WTC11 (cell line): ENCODE measurements around the gene CENPM. TPM values are rescaled to one million over a fixed set of nuclear protein-coding genes. Genes with fewer than 3 reads are reported as not detected.

Source experiments
- ATAC-seq: fragments of 200-7000 bp; cut with Tn5 transposase; 2 replicates; pipeline ENCODE4 v1.10.0; 2021; ENCODE audit warnings: mild to moderate bottlenecking, moderate library complexity
- CTCF ChIA-PET: fragments of 300-600 bp; sonication (Branson Sonifier 250); formaldehyde crosslinking; loops from one replicate; lab custom pipeline; 2021; ENCODE audit warnings: antibody characterized with exemption; lab: Charles Lee
- POLR2A ChIA-PET: fragments of 350-600 bp; sonication (Branson Sonifier 250); formaldehyde crosslinking; loops from one replicate; lab custom pipeline; 2021; ENCODE audit warnings: antibody characterized with exemption; lab: Charles Lee
- DNase-seq: peaks from one replicate; pipeline ENCODE4 v3.0.0; 2021; ENCODE audit warnings: low spot score
- H3K27ac Mint-ChIP-seq: 2 replicates; pipeline ENCODE4 v1.8.0; 2021; ENCODE audit warnings: mixed read lengths
- H3K27me3 Mint-ChIP-seq: 2 replicates; pipeline ENCODE4 v1.8.0; 2021; ENCODE audit warnings: low read depth, mild to moderate bottlenecking, moderate library complexity, mixed read lengths
- H3K36me3 Mint-ChIP-seq: 2 replicates; pipeline ENCODE4 v1.8.0; 2021; ENCODE audit warnings: mixed read lengths
- H3K4me1 Mint-ChIP-seq: 2 replicates; pipeline ENCODE4 v1.8.0; 2022; ENCODE audit warnings: mixed read lengths
- H3K4me3 Mint-ChIP-seq: 2 replicates; pipeline ENCODE4 v1.8.0; 2021; ENCODE audit warnings: mild to moderate bottlenecking, moderate library complexity, mixed read lengths
- H3K9me3 Mint-ChIP-seq: 2 replicates; pipeline ENCODE4 v1.8.0; 2021; ENCODE audit warnings: mixed read lengths
- ATF2 ChIP-seq: sonication (generic); formaldehyde crosslinking; IDR thresholded peaks from 2 replicates; pipeline ENCODE4 v1.8.1; 2022; ENCODE audit warnings: low read depth, missing genetic modification reagents, borderline replicate concordance
- EMX1 ChIP-seq: fragments of 250-450 bp; sonication (Bioruptor Pico); IDR thresholded peaks from 2 replicates; pipeline ENCODE4 v1.8.0; 2021; ENCODE audit warnings: mild to moderate bottlenecking
- FOXP1 ChIP-seq: sonication (generic); formaldehyde crosslinking; IDR thresholded peaks from 2 replicates; pipeline ENCODE4 v1.8.0; 2022; ENCODE audit warnings: missing genetic modification reagents, mild to moderate bottlenecking, moderate library complexity, borderline replicate concordance
- GABPB1 ChIP-seq: sonication (generic); formaldehyde crosslinking; IDR thresholded peaks from 2 replicates; pipeline ENCODE4 v1.8.1; 2023; ENCODE audit warnings: mild to moderate bottlenecking, missing genetic modification reagents
- GTF2I ChIP-seq: fragments of 250-450 bp; sonication (Bioruptor Pico); conservative IDR thresholded peaks from 2 replicates; pipeline ENCODE4 v1.4.0; 2021; ENCODE audit warnings: mild to moderate bottlenecking
- HMGA2 ChIP-seq: fragments of 250-450 bp; sonication (Bioruptor Pico); IDR thresholded peaks from 2 replicates; pipeline ENCODE4 v1.4.0; 2021; ENCODE audit warnings: mild to moderate bottlenecking, moderate library complexity
- IRF1 ChIP-seq: sonication (generic); formaldehyde crosslinking; IDR thresholded peaks from 2 replicates; pipeline ENCODE4 v1.8.0; 2023; ENCODE audit warnings: missing genetic modification reagents
- NFYB ChIP-seq: sonication (generic); formaldehyde crosslinking; conservative IDR thresholded peaks from 2 replicates; pipeline ENCODE4 v1.8.0; 2022; ENCODE audit warnings: low read depth, missing genetic modification reagents
- NR1H2 ChIP-seq: sonication (generic); formaldehyde crosslinking; IDR thresholded peaks from 2 replicates; pipeline ENCODE4 v1.9.0; 2021; ENCODE audit warnings: mild to moderate bottlenecking, moderate library complexity, missing genetic modification reagents
- SMAD3 ChIP-seq: sonication (generic); formaldehyde crosslinking; IDR thresholded peaks from 2 replicates; pipeline ENCODE4 v1.8.0; 2022; ENCODE audit warnings: missing genetic modification reagents, mild to moderate bottlenecking, borderline replicate concordance
- STAT6 ChIP-seq: sonication (generic); formaldehyde crosslinking; conservative IDR thresholded peaks from 2 replicates; pipeline ENCODE4 v1.8.1; 2023; ENCODE audit warnings: mild to moderate bottlenecking, low read depth, missing genetic modification reagents, moderate library complexity
- ZBTB21 ChIP-seq: sonication (generic); formaldehyde crosslinking; IDR thresholded peaks from 2 replicates; pipeline ENCODE4 v1.8.1; 2023; ENCODE audit warnings: mild to moderate bottlenecking, missing genetic modification reagents, borderline replicate concordance
- ZMAT4 ChIP-seq: fragments of 250-450 bp; sonication (Bioruptor Pico); IDR thresholded peaks from 2 replicates; pipeline ENCODE4 v1.9.0; 2021; ENCODE audit warnings: mild to moderate bottlenecking
- ZNF121 ChIP-seq: sonication (generic); formaldehyde crosslinking; IDR thresholded peaks from 2 replicates; pipeline ENCODE4 v1.8.0; 2023; ENCODE audit warnings: missing genetic modification reagents
- ZNF219 ChIP-seq: sonication (generic); formaldehyde crosslinking; IDR thresholded peaks from 2 replicates; pipeline ENCODE4 v1.8.0; 2023; ENCODE audit warnings: missing genetic modification reagents, mild to moderate bottlenecking, borderline replicate concordance
- ZNF317 ChIP-seq: sonication (generic); formaldehyde crosslinking; IDR thresholded peaks from 2 replicates; pipeline ENCODE4 v1.8.1; 2023; ENCODE audit warnings: low read depth, mild to moderate bottlenecking, moderate library complexity, missing genetic modification reagents, borderline replicate concordance
- ZNF416 ChIP-seq: fragments of 250-450 bp; sonication (Bioruptor Pico); IDR thresholded peaks from 2 replicates; pipeline ENCODE4 v1.9.0; 2021; ENCODE audit warnings: mild to moderate bottlenecking, inconsistent platforms
- total RNA-seq: library from RNA; stranded (reverse); gene quantifications from 3 replicates; pipeline ENCODE4 v1.2.3, GENCODE V29; 2021
- TF ChIP-seq, protein P1 (sequence below): sonication (generic); formaldehyde crosslinking; IDR thresholded peaks from 2 replicates; pipeline ENCODE4 v1.8.1; 2022; ENCODE audit warnings: missing genetic modification reagents, borderline replicate concordance
- TF ChIP-seq, protein P2 (sequence below): sonication (generic); formaldehyde crosslinking; IDR thresholded peaks from 2 replicates; pipeline ENCODE4 v1.8.1; 2023; ENCODE audit warnings: mild to moderate bottlenecking, missing genetic modification reagents, moderate library complexity
- TF ChIP-seq, protein P3 (sequence below): sonication (generic); formaldehyde crosslinking; IDR thresholded peaks from 2 replicates; pipeline ENCODE4 v1.8.0; 2022; ENCODE audit warnings: mild to moderate bottlenecking, missing genetic modification reagents
- TF ChIP-seq, protein P4 (sequence below): sonication (generic); formaldehyde crosslinking; IDR thresholded peaks from 2 replicates; pipeline ENCODE4 v1.8.0; 2022; ENCODE audit warnings: mild to moderate bottlenecking, missing genetic modification reagents

CENPM gene
- total RNA-seq, 1 experiment from 2014 or later, result 40.3 TPM

GRCh38 chr22:41966607-41967240, 19.8 kb upstream of the CENPM start (continued):
- TF ChIP-seq STAT6 (CRISPR knock-in tag), result no peak
- no peak for TF ChIP-seq ATF2
- TF ChIP-seq, protein P1, sequence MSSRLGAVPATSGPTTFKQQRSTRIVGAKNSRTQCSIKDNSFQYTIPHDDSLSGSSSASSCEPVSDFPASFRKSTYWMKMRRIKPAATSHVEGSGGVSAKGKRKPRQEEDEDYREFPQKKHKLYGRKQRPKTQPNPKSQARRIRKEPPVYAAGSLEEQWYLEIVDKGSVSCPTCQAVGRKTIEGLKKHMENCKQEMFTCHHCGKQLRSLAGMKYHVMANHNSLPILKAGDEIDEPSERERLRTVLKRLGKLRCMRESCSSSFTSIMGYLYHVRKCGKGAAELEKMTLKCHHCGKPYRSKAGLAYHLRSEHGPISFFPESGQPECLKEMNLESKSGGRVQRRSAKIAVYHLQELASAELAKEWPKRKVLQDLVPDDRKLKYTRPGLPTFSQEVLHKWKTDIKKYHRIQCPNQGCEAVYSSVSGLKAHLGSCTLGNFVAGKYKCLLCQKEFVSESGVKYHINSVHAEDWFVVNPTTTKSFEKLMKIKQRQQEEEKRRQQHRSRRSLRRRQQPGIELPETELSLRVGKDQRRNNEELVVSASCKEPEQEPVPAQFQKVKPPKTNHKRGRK, result no peak
- no peak for TF ChIP-seq ZNF416
- no peak for TF ChIP-seq ZMAT4 (CRISPR knock-in tag)
- no peak for TF ChIP-seq ZNF317 (CRISPR knock-in tag)
- no peak for TF ChIP-seq FOXP1 (CRISPR knock-in tag)
- TF ChIP-seq NFYB (CRISPR knock-in tag), result no peak
- TF ChIP-seq, protein P2, sequence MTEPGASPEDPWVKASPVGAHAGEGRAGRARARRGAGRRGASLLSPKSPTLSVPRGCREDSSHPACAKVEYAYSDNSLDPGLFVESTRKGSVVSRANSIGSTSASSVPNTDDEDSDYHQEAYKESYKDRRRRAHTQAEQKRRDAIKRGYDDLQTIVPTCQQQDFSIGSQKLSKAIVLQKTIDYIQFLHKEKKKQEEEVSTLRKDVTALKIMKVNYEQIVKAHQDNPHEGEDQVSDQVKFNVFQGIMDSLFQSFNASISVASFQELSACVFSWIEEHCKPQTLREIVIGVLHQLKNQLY (CRISPR knock-in tag), result no peak

- POLR2A ChIA-PET, result interaction anchor here (0.7 kb wide), 2 partner anchors 144 to 494 kb away, joined by 3 to 6 read pairs; no protein-coding TSS in a partner anchor
- no peak overlapping the region for H3K4me3 Mint-ChIP-seq
- CTCF ChIA-PET, result interaction anchor here (0.7 to 10.1 kb wide), 9 partner anchors 8 to 269 kb away, joined by 4 to 78 read pairs (median 9); partner anchors contain the start of genes CENPM, NAGA and NDUFA6
- no peak overlapping the region for H3K27ac Mint-ChIP-seq
- DNase-seq, result no peak
- peaks cover 30% of the 10 kb centered on the region for H3K27me3 Mint-ChIP-seq
- 0 out of 2 replicates have a peak, but pooled peaks have one; percentile 12 for TF ChIP-seq GTF2I (CRISPR knock-in tag)
- no peak for TF ChIP-seq HMGA2 (CRISPR knock-in tag)
- no peak for TF ChIP-seq IRF1 (CRISPR knock-in tag)
- no peak for TF ChIP-seq GABPB1 (CRISPR knock-in tag)
- no peak for TF ChIP-seq SMAD3 (CRISPR knock-in tag)
- peaks cover 3% of the 10 kb centered on the region for H3K36me3 Mint-ChIP-seq
- peaks cover 6% of the 10 kb centered on the region for H3K9me3 Mint-ChIP-seq
- no peak for ATAC-seq
- H3K4me1 Mint-ChIP-seq, result peaks cover 18% of the 10 kb centered on the region
Measured at GRCh38 chr22:41966225-41966606, 19.3 kb upstream of the CENPM start.

GRCh38 chr22:41964112-41964491, 17.1 kb upstream of the CENPM start:
- peaks cover 21% of the 10 kb centered on the region for H3K4me1 Mint-ChIP-seq
- no peak for DNase-seq
- H3K9me3 Mint-ChIP-seq, result peaks cover 6% of the 10 kb centered on the region
- no peak for ATAC-seq
- no peak overlapping the region for H3K27ac Mint-ChIP-seq
- H3K27me3 Mint-ChIP-seq, result peaks cover 33% of the 10 kb centered on the region
- POLR2A ChIA-PET, result no interaction called here
- CTCF ChIA-PET, result interaction anchor here (1.1 to 10.1 kb wide), 5 partner anchors 18 to 148 kb away, joined by 3 to 78 read pairs (median 8); partner anchors contain the start of genes CENPM and NDUFA6
- H3K36me3 Mint-ChIP-seq, result peaks cover 3% of the 10 kb centered on the region
- no peak overlapping the region for H3K4me3 Mint-ChIP-seq
- TF ChIP-seq EMX1 (CRISPR knock-in tag) (no peak), ZBTB21 (no peak), NFYB (CRISPR knock-in tag) (no peak), NR1H2 (CRISPR knock-in tag) (no peak), ZNF219 (no peak), ZNF121 (CRISPR knock-in tag) (no peak)
- TF ChIP-seq, protein P3, sequence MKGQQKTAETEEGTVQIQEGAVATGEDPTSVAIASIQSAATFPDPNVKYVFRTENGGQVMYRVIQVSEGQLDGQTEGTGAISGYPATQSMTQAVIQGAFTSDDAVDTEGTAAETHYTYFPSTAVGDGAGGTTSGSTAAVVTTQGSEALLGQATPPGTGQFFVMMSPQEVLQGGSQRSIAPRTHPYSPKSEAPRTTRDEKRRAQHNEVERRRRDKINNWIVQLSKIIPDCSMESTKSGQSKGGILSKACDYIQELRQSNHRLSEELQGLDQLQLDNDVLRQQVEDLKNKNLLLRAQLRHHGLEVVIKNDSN (CRISPR knock-in tag), result no peak
- TF ChIP-seq, protein P4, sequence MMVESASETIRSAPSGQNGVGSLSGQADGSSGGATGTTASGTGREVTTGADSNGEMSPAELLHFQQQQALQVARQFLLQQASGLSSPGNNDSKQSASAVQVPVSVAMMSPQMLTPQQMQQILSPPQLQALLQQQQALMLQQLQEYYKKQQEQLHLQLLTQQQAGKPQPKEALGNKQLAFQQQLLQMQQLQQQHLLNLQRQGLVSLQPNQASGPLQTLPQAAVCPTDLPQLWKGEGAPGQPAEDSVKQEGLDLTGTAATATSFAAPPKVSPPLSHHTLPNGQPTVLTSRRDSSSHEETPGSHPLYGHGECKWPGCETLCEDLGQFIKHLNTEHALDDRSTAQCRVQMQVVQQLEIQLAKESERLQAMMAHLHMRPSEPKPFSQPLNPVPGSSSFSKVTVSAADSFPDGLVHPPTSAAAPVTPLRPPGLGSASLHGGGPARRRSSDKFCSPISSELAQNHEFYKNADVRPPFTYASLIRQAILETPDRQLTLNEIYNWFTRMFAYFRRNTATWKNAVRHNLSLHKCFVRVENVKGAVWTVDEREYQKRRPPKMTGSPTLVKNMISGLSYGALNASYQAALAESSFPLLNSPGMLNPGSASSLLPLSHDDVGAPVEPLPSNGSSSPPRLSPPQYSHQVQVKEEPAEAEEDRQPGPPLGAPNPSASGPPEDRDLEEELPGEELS (CRISPR knock-in tag), result no peak
